Activated CD4-positive, alpha-beta T cell treated with anti-CD3 and anti-CD28 coated beads, Interleukin-2, amount 50 U/mL, for 16 hours (primary cell): ENCODE results near the gene GTF2F1.
"Not testable (repeated sequence)": the region's sequence is repeated elsewhere in the genome, so short reads cannot be mapped to it uniquely, and the experiment has no call there.

ENCODE experiments used
- DNase-seq: peaks from one replicate; pipeline ENCODE4 v3.0.0-alpha.2; 2020

The GTF2F1 gene

DNA sequence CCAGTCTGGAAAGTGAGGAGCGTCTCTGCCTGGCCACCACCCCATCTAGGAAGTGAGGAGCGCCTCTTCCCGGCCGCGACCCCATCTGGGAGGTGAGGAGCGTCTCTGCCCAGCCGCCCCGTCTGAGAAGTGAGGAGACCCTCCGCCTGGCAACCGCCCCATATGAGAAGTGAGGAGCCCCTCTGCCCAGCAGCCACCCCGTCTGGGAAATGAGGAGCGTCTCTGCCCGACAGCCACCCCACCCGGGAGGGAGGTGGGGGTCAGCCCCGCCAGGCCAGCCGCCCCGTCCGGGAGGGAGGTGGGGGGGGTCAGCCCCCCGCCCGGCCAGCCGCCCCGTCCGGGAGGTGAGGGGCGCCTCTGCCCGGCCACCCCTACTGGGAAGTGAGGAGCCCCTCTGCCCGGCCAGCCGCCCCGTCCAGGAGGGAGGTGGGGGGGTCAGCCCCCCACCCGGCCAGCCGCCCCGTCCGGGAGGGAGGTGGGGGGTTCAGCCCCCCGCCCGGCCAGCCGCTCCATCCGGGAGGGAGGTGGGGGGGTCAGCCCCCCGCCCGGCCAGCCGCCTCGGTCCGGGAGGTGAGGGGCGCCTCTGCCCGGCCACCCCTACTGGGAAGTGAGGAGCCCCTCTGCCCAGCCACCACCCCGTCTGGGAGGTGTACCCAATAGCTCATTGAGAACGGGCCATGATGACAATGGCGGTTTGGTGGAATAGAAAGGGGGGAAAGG, 37.5 kb downstream of the GTF2F1 start:
- not testable (repeated sequence) for DNase-seq

DNA sequence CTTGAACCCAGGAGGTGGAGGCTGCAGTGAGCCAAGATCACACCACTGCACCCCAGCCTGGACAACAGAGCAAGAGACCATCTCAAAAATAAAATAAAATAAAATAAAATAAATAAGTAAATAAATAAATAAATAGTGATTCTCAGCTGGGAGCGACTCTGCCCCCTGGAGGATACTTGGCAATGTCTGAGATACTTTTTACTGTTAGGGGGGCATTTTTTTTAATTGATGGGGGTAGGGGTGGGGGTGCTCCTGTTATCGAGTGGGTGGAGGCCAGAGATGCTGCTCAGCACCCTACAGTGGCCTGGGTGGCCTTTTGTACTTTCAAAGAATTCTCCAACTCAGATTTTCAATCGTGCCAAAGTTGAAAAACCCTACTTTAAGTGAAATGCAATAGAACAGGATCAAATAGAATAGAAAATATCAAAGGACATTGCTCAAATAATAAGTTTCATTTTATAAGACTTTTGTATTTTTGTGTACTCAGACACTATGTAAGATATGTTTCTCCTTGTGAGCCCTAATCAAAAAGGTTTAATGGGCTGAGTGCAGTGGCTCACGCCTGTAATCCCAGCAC, 38.8 kb downstream of the GTF2F1 start:
- DNase-seq, result no peak

DNA sequence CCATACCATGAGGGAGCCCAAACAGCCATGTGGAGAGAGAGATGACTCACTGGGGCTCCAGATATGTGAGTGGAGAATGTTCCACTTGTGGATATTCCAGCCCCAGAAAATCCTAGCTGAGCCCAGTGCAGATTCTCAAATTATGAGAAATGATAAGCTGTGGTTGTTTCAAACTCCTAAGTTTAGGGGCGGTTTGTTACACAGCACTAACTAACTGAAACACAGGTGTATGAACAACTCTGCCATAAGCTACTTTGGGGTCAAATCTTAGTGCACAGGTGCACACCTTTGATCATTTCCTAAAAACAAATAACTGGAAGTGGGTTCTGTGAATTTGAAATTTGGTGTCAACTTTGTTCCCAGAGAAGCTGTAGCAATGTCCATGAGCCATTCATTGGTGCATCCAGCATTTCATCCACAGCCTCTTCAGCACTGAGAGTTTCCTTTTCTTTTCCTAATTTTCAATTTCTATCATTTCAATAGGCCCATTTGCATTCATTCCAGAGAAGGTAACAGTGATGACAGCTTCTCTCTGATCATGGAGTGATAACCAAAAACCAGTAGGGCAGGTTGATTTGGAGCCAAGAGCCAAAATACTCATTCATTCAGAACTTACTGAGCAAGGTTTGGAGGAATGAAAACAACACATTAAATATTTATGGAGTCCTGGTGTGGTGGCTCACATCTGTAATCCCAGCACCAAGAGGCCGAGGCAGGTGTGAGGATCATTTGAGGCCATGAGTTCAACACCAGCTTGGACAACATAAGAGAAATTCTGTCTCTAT, 40.4 kb downstream of the GTF2F1 start:
- DNase-seq, result no peak

DNA sequence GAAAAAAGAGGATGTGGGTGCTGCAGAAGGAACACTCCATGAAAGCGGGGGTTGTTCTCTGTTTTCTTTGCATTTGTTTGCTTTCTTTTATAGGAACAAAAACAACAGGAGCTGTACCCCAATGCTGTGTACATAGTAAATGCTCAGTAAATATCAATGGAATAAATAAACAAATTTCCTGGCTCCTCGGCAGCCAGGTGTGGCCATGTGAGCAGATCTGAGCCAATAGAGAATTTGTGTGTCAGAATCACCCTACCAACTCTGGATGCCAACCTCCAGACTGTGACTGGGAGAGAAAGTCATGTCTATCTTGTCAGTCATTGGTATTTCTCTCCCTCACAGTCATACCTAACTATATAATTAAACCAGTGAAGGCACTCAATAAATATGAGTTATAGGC, 42.3 kb downstream of the GTF2F1 start:
- DNase-seq, result no peak

DNA sequence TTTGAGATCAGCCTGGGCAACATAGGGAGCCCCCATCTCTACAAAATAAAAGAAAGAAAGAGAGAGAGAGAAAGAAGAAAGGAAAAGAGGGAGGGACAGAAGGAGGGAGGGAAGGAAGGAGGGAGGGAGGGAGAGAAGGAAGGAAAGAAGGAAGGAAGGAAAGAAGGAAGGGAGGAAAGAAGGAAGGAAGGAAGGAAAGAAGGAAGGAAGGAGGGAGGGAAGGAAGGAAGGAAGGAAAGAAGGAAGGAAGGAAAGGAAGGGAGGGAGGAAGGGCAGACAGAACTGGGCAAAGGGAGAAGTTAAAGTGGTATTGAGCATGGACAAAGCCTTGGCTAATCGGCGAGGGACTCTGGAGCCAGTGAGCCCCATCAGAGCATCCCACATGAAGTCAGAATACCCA, 43.7 kb downstream of the GTF2F1 start:
- DNase-seq, result not testable (repeated sequence)

DNA sequence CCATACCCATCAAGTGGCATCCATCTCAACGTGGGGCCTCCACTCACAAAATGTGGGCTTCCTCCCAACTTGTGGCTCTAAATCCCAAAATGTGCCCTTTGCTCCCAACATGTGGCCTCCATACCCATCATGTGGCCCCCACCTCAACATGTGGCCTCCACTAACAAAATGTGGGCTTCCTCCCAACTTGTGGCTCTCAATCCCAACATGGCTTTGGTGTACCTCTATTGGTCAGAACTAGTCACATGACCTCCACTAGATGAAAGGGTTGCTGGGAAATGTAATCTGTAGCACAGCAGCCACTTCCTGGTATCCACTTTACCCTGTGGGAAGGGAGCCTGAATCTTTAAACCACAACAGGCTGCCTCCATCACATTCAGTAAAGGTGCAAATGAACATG, 49.5 kb downstream of the GTF2F1 start:
- DNase-seq, result no peak

DNA sequence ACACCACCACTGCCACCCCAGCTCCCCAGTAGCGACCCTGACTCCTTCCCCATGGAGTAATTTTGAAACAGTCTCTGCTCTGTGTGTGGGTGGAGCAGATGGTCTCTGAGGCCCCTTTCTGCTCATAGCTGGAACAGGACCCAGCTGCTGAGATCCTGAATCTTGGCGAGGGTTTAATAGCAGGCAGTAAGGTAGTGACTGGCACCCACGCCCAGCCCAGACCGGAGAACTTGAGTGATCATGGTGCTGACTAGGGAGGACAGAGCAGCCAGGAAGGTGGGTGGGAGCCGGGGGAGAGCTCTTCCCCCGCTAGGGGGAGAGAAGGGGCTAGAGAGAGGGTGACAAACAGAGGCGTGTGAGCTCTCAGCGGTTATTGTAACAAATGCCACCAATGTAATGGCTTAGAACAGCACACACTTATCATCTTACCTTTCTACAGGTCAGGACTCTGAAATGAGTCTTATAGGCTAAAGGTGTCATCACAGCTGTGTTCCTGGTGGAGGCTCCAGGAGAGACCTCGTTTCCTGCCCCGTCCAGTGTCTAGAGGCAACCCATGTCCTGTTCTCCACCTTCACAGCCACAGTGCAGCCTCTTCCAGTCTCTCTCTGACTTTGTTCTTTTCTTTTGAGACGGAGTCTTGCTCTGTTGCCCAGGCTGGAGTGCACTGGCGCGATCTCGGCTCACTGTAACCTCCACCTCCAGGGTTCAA, 52.3 kb downstream of the GTF2F1 start:
- DNase-seq, result no peak

DNA sequence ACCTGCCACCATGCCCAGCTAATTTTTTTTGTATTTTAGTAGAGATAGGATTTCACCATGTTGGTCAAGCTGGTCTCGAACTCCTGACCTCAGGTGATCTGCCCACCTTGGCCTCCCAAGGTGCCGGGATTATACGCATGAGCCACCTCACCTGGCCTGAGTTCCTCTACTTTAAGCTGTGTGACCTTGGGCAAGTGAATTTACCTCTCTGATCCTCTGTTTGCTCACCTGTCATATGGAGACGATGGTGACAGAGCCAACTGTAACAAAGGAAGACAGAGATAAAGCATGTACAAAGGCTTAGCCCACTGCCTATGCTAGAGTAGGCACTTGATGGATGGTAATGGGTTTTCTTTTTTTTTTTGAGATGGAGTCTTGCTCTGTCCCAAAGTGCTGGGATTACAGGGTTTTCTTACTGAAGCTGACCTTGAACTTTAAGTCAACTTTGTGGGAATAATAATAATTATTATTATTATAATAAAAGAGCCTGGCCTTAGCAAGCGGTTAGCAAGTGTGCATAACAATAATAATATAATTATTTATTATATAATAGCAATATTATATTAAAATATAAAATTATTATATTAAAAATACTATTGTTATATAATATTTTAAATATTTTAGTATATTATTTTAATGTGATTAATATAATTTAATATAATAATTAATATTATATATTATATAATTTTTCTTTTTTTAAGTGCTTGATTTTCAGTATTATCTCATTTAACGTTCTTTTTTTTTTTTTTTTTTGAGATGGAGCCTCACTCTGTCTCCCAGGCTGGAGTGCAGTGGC, 58.3 kb downstream of the GTF2F1 start:
- no peak for DNase-seq

DNA sequence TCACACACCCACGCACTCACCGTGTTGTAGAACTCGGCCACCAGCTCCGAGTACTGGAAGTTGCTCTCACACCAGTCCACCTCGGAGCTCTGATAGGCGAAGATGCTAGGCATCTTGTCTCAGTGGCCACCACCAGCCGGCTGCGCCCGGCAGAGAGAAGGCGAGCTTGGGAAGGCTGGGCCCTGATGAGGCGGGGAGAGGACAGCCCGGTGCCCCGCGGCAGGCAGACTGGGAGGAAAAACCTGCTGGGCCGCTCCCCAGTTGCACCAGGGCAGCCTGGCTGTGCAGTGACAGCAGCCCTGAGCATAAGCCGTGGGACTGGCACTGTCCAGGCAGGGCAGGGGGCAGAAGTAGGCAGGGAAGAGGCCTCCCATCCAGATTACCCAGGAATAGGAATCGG, 59.5 kb downstream of the GTF2F1 start, which contains the start of gene ACER1:
Gene ACER1 (minus strand): TSS at position 174 of the 400 bp plus-strand sequence. CDS start 61 bp downstream, at position 113.
- DNase-seq, result no peak
